Measurements from ENCODE around the gene PET100. TPM values are rescaled to one million over a fixed set of nuclear protein-coding genes. Genes with fewer than 3 reads are reported as not detected.

PET100 gene
- total and polyA plus RNA-seq, 2 experiments from 2014 or later = 8.6 to 636 TPM

DNA sequence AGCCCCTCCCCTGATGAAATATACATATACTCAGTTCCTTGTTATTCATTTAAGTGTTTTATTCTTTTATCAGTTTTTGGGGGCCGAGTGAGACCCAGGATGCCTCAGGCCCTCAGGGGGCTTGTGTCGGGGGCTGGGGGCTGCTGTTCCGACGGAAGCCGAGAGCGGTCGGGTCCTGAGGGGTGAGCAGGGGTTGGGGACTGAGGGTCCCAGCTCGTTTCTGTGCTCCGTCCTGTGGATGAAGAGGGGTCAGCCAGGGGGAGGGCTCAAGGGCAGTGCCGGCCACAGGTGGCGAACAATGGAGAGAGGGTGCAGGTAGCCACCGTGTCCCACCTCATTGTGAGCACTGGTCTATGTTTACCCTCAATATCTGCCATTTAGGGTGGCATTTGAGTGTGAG is 2.0 kb downstream of the PET100 start:
- Histone ChIP-seq H3K4me1 (ENCODE audit: insufficient read depth) (peaks cover 14% of the 10 kb centered on the region; the same call in 1 of the 2 replicates), H3K27ac (ENCODE audit: low read depth) (no peak overlapping the region), H3K27me3 (ENCODE audit: insufficient read depth) (peaks cover 23% of the 10 kb centered on the region), H2AFZ (no peak overlapping the region), H3K4me2 (no peak overlapping the region), H3K79me2 (replicated peaks; ENCODE audit: insufficient read depth) (peaks cover 41% of the 10 kb centered on the region), H3F3A (replicated peaks; ENCODE audit: low read depth) (no peaks in the 10 kb centered on the region), H3K36me3 (ENCODE audit: insufficient read depth) (no peaks in the 10 kb centered on the region), H4K20me1 (replicated peaks; ENCODE audit: insufficient read depth) (peaks cover 8% of the 10 kb centered on the region), H3K9me2 (ENCODE audit: insufficient read depth) (no peaks in the 10 kb centered on the region), H3K4me3 (no peak overlapping the region)
- DNase-seq (ENCODE audit: low spot score) = no peak
- peak overlapping the region; percentile 27; the same call in 1 of the 3 replicates for H3K4me3 Mint-ChIP-seq
- no peak overlapping the region for H3K27ac Mint-ChIP-seq
- ATAC-seq = no peak
- H3K36me3 Mint-ChIP-seq (ENCODE audit: low read depth) = peaks cover 5% of the 10 kb centered on the region; the same call in 2 of the 3 replicates
- TF ChIP-seq CREB1 (CRISPR knock-in tag; IDR thresholded peaks at IDR 0.05; ENCODE audit: low read depth) = no peak
- TF ChIP-seq, protein P1, sequence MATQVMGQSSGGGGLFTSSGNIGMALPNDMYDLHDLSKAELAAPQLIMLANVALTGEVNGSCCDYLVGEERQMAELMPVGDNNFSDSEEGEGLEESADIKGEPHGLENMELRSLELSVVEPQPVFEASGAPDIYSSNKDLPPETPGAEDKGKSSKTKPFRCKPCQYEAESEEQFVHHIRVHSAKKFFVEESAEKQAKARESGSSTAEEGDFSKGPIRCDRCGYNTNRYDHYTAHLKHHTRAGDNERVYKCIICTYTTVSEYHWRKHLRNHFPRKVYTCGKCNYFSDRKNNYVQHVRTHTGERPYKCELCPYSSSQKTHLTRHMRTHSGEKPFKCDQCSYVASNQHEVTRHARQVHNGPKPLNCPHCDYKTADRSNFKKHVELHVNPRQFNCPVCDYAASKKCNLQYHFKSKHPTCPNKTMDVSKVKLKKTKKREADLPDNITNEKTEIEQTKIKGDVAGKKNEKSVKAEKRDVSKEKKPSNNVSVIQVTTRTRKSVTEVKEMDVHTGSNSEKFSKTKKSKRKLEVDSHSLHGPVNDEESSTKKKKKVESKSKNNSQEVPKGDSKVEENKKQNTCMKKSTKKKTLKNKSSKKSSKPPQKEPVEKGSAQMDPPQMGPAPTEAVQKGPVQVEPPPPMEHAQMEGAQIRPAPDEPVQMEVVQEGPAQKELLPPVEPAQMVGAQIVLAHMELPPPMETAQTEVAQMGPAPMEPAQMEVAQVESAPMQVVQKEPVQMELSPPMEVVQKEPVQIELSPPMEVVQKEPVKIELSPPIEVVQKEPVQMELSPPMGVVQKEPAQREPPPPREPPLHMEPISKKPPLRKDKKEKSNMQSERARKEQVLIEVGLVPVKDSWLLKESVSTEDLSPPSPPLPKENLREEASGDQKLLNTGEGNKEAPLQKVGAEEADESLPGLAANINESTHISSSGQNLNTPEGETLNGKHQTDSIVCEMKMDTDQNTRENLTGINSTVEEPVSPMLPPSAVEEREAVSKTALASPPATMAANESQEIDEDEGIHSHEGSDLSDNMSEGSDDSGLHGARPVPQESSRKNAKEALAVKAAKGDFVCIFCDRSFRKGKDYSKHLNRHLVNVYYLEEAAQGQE (IDR thresholded peaks at IDR 0.05; ENCODE audit: unreplicated experiment) = no peak
- TF ChIP-seq JUNB (IDR thresholded peaks at IDR 0.05; ENCODE audit: unreplicated experiment) = no peak
- no peak for TF ChIP-seq ZNF331 (CRISPR knock-in tag; IDR thresholded peaks at IDR 0.05; ENCODE audit: low read depth)
- TF ChIP-seq ZNF114 (CRISPR knock-in tag; IDR thresholded peaks at IDR 0.05) = no peak
- no peak for TF ChIP-seq EZH2phosphoT487 (IDR thresholded peaks at IDR 0.05; ENCODE audit: unreplicated experiment)
- TF ChIP-seq NANOG (IDR thresholded peaks at IDR 0.05; ENCODE audit: borderline replicate concordance) = no peak
- TF ChIP-seq EZH2 (IDR thresholded peaks at IDR 0.05; ENCODE audit: low read depth, unreplicated experiment) = no peak
- TF ChIP-seq POLR2AphosphoS5 (IDR thresholded peaks at IDR 0.05; ENCODE audit: low read depth) = no peak
- no peak for TF ChIP-seq STAT1 (IDR thresholded peaks at IDR 0.05; ENCODE audit: unreplicated experiment)
- TF ChIP-seq, protein P2, sequence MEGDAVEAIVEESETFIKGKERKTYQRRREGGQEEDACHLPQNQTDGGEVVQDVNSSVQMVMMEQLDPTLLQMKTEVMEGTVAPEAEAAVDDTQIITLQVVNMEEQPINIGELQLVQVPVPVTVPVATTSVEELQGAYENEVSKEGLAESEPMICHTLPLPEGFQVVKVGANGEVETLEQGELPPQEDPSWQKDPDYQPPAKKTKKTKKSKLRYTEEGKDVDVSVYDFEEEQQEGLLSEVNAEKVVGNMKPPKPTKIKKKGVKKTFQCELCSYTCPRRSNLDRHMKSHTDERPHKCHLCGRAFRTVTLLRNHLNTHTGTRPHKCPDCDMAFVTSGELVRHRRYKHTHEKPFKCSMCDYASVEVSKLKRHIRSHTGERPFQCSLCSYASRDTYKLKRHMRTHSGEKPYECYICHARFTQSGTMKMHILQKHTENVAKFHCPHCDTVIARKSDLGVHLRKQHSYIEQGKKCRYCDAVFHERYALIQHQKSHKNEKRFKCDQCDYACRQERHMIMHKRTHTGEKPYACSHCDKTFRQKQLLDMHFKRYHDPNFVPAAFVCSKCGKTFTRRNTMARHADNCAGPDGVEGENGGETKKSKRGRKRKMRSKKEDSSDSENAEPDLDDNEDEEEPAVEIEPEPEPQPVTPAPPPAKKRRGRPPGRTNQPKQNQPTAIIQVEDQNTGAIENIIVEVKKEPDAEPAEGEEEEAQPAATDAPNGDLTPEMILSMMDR (conservative IDR thresholded peaks at IDR 0.05; ENCODE audit: low read depth in 2 of 2) = no peak
- TF ChIP-seq, protein P3, sequence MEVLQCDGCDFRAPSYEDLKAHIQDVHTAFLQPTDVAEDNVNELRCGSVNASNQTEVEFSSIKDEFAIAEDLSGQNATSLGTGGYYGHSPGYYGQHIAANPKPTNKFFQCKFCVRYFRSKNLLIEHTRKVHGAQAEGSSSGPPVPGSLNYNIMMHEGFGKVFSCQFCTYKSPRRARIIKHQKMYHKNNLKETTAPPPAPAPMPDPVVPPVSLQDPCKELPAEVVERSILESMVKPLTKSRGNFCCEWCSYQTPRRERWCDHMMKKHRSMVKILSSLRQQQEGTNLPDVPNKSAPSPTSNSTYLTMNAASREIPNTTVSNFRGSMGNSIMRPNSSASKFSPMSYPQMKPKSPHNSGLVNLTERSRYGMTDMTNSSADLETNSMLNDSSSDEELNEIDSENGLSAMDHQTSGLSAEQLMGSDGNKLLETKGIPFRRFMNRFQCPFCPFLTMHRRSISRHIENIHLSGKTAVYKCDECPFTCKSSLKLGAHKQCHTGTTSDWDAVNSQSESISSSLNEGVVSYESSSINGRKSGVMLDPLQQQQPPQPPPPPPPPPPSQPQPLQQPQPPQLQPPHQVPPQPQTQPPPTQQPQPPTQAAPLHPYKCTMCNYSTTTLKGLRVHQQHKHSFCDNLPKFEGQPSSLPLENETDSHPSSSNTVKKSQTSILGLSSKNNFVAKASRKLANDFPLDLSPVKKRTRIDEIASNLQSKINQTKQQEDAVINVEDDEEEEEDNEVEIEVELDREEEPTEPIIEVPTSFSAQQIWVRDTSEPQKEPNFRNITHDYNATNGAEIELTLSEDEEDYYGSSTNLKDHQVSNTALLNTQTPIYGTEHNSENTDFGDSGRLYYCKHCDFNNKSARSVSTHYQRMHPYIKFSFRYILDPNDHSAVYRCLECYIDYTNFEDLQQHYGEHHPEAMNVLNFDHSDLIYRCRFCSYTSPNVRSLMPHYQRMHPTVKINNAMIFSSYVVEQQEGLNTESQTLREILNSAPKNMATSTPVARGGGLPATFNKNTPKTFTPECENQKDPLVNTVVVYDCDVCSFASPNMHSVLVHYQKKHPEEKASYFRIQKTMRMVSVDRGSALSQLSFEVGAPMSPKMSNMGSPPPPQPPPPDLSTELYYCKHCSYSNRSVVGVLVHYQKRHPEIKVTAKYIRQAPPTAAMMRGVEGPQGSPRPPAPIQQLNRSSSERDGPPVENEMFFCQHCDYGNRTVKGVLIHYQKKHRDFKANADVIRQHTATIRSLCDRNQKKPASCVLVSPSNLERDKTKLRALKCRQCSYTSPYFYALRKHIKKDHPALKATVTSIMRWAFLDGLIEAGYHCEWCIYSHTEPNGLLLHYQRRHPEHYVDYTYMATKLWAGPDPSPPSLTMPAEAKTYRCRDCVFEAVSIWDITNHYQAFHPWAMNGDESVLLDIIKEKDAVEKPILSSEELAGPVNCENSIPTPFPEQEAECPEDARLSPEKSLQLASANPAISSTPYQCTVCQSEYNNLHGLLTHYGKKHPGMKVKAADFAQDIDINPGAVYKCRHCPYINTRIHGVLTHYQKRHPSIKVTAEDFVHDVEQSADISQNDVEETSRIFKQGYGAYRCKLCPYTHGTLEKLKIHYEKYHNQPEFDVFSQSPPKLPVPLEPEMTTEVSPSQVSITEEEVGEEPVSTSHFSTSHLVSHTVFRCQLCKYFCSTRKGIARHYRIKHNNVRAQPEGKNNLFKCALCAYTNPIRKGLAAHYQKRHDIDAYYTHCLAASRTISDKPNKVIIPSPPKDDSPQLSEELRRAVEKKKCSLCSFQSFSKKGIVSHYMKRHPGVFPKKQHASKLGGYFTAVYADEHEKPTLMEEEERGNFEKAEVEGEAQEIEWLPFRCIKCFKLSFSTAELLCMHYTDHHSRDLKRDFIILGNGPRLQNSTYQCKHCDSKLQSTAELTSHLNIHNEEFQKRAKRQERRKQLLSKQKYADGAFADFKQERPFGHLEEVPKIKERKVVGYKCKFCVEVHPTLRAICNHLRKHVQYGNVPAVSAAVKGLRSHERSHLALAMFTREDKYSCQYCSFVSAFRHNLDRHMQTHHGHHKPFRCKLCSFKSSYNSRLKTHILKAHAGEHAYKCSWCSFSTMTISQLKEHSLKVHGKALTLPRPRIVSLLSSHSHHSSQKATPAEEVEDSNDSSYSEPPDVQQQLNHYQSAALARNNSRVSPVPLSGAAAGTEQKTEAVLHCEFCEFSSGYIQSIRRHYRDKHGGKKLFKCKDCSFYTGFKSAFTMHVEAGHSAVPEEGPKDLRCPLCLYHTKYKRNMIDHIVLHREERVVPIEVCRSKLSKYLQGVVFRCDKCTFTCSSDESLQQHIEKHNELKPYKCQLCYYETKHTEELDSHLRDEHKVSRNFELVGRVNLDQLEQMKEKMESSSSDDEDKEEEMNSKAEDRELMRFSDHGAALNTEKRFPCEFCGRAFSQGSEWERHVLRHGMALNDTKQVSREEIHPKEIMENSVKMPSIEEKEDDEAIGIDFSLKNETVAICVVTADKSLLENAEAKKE (CRISPR knock-in tag; IDR thresholded peaks at IDR 0.05) = no peak
- TF ChIP-seq, protein P4, sequence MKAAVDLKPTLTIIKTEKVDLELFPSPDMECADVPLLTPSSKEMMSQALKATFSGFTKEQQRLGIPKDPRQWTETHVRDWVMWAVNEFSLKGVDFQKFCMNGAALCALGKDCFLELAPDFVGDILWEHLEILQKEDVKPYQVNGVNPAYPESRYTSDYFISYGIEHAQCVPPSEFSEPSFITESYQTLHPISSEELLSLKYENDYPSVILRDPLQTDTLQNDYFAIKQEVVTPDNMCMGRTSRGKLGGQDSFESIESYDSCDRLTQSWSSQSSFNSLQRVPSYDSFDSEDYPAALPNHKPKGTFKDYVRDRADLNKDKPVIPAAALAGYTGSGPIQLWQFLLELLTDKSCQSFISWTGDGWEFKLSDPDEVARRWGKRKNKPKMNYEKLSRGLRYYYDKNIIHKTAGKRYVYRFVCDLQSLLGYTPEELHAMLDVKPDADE (IDR thresholded peaks at IDR 0.05) = no peak
- H3K9me3 Mint-ChIP-seq = no peaks in the 10 kb centered on the region; the same call in 1 of the 3 replicates
- H3K27me3 Mint-ChIP-seq (ENCODE audit: insufficient read depth, low read depth, poor library complexity) = peaks cover 25% of the 10 kb centered on the region
- H3K4me1 Mint-ChIP-seq = peaks cover 16% of the 10 kb centered on the region
